ENCODE measurements around the gene FLG2.
"Not testable (repeated sequence)": the region's sequence is repeated elsewhere in the genome, so short reads cannot be mapped to it uniquely, and the experiment has no call there.

FLG2 gene

DNA sequence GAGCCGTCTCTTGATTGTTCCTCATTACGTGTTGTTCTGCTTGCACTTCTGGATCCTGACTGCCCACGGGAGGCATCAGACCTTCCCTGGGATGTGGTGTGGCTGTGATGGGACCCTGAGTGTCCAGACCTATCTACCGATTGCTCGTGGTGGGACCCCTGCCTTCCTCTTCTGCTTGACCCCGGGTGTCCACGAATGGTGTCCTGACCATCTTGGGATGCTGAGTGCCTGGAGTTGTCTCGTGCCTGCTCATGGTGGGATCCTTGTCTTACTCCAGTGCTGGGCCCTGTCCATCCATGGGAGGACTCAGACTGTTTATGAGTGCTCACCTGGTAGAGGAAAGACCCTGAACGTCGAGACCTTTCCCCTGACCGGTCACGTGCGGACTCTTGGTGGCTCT lies 47.6 kb downstream of the FLG2 start:
- DNase-seq (ENCODE audit: low spot score) = not testable (repeated sequence)

DNA sequence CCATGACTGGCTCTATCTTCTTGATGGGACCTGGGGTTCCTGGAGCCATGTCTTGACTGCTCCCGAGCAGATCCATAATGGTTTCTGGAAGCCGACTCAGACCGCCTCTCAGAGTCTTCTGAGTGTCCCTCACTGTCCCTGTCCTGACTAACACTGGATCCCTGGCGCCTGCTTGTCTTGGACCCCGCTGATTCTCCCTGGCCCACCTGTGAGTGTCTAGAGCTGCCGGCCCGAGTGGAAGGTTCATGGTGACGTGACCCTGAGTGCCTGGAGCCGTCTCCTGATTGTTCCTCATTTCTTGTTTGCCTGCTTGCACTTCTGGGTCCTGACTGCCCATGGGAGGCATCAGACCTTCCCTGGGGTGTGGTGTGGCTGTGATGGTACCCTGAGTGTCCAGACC lies 49.9 kb downstream of the FLG2 start:
- no peak for DNase-seq (ENCODE audit: low spot score)

DNA sequence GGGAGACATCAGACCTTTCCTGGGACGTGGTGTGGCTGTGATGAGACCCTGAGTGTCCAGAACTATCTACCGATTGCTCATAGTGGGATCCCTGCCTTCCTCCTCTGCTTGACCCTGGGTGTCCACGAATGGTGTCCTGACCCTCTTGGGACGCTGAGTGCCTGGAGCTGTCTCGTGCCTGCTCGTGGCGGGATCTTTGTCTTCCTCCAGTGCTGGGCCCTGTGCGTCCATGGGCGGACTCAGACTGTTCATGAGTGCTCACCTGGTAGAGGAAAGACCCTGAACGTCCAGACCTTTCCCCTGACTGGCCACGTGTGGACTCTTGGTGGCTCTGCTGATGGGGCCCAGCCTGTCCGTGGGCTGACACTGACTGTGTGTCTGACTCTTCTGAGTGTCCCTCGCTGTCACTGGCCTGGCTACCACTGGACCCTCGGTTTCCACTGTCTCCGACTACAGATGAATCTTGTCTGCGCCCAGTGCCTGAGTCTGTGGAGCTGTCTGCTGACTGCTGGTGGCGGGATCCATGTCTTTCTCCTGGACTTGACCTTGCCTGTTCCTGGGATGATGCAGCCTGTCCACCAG lies 50.4 kb downstream of the FLG2 start:
- DNase-seq (ENCODE audit: low spot score) = not testable (repeated sequence)

DNA sequence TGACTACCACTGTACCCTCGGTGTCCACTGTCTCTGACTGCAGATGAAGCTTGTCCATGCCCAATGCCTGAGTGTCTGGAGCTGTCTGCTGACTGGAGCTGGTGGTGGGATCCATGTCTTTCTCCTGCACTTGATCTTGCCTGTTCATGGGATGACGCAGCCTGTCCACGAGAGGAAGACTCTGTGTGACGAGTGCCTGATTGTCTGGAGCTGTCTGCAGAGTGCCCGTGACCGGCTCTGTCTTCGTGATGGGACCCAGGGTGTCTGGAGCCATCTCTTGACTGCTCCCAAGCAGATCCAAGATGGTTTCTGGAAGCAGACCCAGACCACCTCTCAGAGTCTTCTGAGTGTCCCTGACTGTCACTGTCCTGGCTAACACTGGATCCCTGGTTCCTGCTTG lies 51.0 kb downstream of the FLG2 start:
- DNase-seq (ENCODE audit: low spot score) = not testable (repeated sequence)

DNA sequence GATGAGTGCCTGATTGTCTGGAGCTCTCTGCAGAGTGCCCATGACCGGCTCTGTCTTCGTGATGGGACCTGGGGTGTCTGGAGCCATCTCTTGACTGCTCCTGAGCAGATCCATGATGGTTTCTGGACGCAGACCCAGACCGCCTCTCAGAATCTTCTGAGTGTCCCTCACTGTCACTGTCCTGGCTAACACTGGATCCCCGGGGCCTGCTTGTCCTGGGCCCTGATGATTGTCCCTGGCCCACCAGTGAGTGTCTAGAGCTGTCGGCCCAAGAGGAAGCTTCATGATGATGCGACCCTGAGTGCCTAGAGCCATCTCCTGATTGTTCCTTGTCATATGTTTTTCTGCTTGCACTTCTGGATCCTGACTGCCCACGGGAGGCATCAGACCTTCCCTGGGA lies 51.8 kb downstream of the FLG2 start:
- DNase-seq (ENCODE audit: low spot score) = not testable (repeated sequence)

DNA sequence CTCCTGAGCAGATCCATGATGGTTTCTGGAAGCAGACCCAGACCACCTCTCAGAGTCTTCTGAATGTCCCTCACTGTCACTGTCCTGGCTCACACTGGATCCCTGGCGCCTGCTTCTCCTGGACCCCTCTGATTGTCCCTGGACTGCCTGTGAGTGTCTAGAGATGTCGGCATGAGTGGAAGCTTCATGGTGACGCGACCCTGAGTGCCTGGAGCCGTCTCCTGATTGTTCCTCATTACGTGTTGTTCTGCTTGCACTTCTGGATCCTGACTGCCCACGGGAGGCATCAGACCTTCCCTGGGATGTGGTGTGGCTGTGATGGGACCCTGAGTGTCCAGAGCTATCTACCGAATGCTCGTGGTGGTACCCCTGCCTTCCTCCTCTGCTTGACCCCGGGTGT lies 53.7 kb downstream of the FLG2 start:
- DNase-seq (ENCODE audit: low spot score) = not testable (repeated sequence)

DNA sequence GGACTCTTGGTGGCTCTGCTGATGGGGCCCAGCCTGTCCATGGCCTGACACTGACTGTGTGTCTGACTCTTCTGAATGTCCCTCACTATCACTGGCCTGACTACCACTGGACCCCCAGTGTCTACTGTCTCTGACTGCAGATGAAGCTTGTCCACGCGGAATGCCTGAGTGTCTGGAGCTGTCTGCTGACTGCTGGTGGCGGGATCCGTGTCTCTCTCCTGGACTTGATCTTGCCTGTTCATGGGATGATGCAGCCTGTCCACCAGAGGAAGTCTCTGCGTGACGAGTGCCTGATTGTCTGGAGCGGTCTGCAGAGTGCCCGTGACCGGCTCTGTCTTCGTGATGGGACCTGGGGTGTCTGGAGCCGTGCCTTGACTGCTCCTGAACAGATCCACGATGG lies 55.0 kb downstream of the FLG2 start:
- not testable (repeated sequence) for DNase-seq (ENCODE audit: low spot score)

DNA sequence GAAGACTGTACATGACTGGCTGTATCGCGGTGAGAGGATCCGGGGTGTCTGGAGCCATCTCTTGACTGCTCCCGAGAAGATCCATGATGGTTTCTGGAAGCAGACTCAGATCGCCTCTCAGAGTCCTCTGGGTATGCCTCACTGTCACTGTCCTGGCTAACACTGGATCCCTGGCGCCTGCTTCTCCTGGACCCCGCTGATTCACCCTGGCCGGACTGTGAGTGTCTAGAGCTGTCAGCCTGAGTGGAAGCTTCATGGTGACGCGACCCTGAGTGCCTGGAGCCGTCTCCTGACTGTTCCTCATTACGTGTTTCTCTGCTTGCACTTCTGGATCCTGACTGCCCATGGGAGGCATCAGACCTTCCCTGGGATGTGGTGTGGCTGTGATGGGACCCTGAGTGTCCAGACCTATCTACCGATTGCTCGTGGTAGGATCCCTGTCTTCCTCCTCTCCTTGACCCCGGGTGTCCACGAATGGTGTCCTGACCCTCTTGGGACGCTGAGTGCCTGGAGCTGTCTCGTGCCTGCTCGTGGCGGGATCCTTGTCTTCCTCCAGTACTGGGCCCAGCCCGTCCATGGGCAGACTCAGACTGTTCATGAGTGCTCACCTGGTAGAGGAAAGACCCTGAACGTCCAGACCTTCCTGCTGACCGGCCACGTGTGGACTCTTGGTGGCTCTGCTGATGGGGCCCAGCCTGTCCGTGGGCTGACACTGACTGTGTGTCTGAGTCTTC lies 56.5 kb downstream of the FLG2 start:
- DNase-seq (ENCODE audit: low spot score) = not testable (repeated sequence)

Measured in activated CD4-positive, alpha-beta T cell treated with anti-CD3 and anti-CD28 coated beads, Interleukin-2, Interleukin-4, amounts not matched to agents 100 ng/mL and 50 ng/mL, durations not matched to agents 16 hours and 8 hours (primary cell).